ENCODE results near the gene PRAC1.

PRAC1 gene

GRCh38 chr17:48729335-48730239 lies 7.3 kb upstream of the PRAC1 start:
- Histone ChIP-seq H4K20me1 (ENCODE audit: insufficient read depth) (no peaks in the 10 kb centered on the region), H3K79me2 (ENCODE audit: insufficient read depth, low read depth) (no peaks in the 10 kb centered on the region), H3K36me3 (ENCODE audit: insufficient read depth) (no peaks in the 10 kb centered on the region), H3K4me3 (IDR thresholded peaks at IDR 0.05; ENCODE audit: insufficient read depth, low read depth, low read length) (no peak overlapping the region), H3K27ac (no peak overlapping the region), H2AFZ (ENCODE audit: low read depth) (peak overlapping the region; percentile 75), H3K4me1 (ENCODE audit: low read depth, poor library complexity, severe bottlenecking) (peaks cover under 1% of the 10 kb centered on the region), H3K27me3 (ENCODE audit: insufficient read depth, low read depth) (peaks cover 17% of the 10 kb centered on the region; the same call in 1 of the 2 replicates), H3K4me2 (no peak overlapping the region), H3K9ac (no peak overlapping the region)
- TF ChIP-seq CTCF (conservative IDR thresholded peaks at IDR 0.05; ENCODE audit: low read depth, low read length), result no peak

GRCh38 chr17:48728232-48729231 lies 6.2 kb upstream of the PRAC1 start, which contains the start of gene HOXB13:
Gene HOXB13 (minus strand): TSS chr17:48728750. CDS start chr17:48728593, 157 bp downstream.
- Histone ChIP-seq H3K9ac (no peak within 1 kb of the TSS; the same call in 1 of the 2 replicates), H2AFZ (ENCODE audit: low read depth) (peak within 1 kb of the TSS; percentile 75), H3K4me2 (peak within 1 kb of the TSS; percentile 46), H4K20me1 (ENCODE audit: insufficient read depth) (no peaks in the 10 kb centered on the region; the same call in 1 of the 2 replicates), H3K36me3 (ENCODE audit: insufficient read depth) (no peaks in the 10 kb centered on the region), H3K27me3 (ENCODE audit: insufficient read depth, low read depth) (peaks cover 8% of the 10 kb centered on the region; the same call in 1 of the 2 replicates), H3K4me3 (IDR thresholded peaks at IDR 0.05; ENCODE audit: insufficient read depth, low read depth, low read length) (no peak within 1 kb of the TSS), H3K79me2 (ENCODE audit: insufficient read depth, low read depth) (no peaks in the 10 kb centered on the region), H3K27ac (no peak within 1 kb of the TSS), H3K4me1 (ENCODE audit: low read depth, poor library complexity, severe bottlenecking) (peaks cover 4% of the 10 kb centered on the region)
- TF ChIP-seq CTCF (conservative IDR thresholded peaks at IDR 0.05; ENCODE audit: low read depth, low read length), result no peak

GRCh38 chr17:48727415-48728175 lies 5.3 kb upstream of the PRAC1 start:
- Histone ChIP-seq H3K4me1 (ENCODE audit: low read depth, poor library complexity, severe bottlenecking) (peaks cover 4% of the 10 kb centered on the region), H3K79me2 (ENCODE audit: insufficient read depth, low read depth) (no peaks in the 10 kb centered on the region), H3K4me2 (peak overlapping the region; percentile 46; the same call in 1 of the 2 replicates), H3K27me3 (ENCODE audit: insufficient read depth, low read depth) (peaks cover 8% of the 10 kb centered on the region; the same call in 1 of the 2 replicates), H3K9ac (no peak overlapping the region), H3K27ac (no peak overlapping the region), H3K36me3 (ENCODE audit: insufficient read depth) (no peaks in the 10 kb centered on the region), H3K4me3 (IDR thresholded peaks at IDR 0.05; ENCODE audit: insufficient read depth, low read depth, low read length) (no peak overlapping the region), H4K20me1 (ENCODE audit: insufficient read depth) (no peaks in the 10 kb centered on the region; the same call in 1 of the 2 replicates), H2AFZ (ENCODE audit: low read depth) (peak overlapping the region; percentile 75; the same call in 1 of the 2 replicates)
- no peak for TF ChIP-seq CTCF (conservative IDR thresholded peaks at IDR 0.05; ENCODE audit: low read depth, low read length)
